22Rv1 (cell line): ENCODE measurements around the gene PDXK.

Source experiments
- CTCF ChIP-seq: fragments of 450-650 bp; IDR thresholded peaks from 2 replicates; pipeline ENCODE4 v1.5.1; 2017; ENCODE audit warnings: mild to moderate bottlenecking
- ZFX ChIP-seq: fragments of 450-650 bp; IDR thresholded peaks from 2 replicates; pipeline ENCODE4 v1.6.1; 2017; ENCODE audit warnings: antibody characterized with exemption, borderline replicate concordance

DNA sequence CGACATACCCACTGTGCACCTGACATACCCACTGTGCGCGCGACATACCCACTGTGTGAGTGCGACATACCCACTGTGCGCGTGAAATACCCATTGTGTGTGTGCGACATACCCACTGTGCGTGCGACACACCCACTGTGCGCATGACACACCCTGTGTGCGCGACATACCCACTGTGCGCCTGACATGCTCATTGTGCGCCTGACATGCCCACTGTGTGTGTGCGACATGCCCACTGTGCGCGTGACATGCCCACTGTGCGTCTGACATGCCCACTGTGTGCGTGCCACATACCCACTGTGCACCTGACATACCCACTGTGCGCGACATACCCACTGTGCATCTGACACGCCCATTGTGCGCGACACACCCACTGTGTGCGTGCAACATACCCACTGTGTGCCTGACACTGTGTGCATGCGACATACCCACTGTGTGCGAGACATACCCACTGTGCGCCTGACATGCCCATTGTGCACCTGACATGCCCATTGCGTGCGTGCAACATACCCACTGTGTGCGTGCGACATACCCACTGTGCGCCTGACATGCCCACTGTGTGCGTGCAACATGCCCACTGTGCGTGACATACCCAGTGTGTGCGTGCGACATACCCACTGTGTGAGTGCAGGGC lies 68.0 kb downstream of the PDXK start:
- no peak for TF ChIP-seq CTCF
- TF ChIP-seq ZFX, result no peak
